ENCODE data around the gene POU6F2.

Gene POU6F2

GRCh38 chr7:39463252-39463651 is 485.5 kb downstream of the POU6F2 start:
- H3K27me3 Mint-ChIP-seq, result peaks cover 26% of the 10 kb centered on the region
- no peak overlapping the region for H3K4me3 Mint-ChIP-seq
- no peaks in the 10 kb centered on the region for H3K9me3 Mint-ChIP-seq
- no peak overlapping the region for H3K27ac Mint-ChIP-seq
- H3K4me1 Mint-ChIP-seq, result peaks cover 11% of the 10 kb centered on the region
- ATAC-seq (no peak), DNase-seq (no peak)

- H3K27me3 Mint-ChIP-seq, result peaks cover 20% of the 10 kb centered on the region
- H3K4me1 Mint-ChIP-seq, result peaks cover 11% of the 10 kb centered on the region
- no peaks in the 10 kb centered on the region for H3K9me3 Mint-ChIP-seq
- ATAC-seq (peak; percentile 20), DNase-seq (no peak)
- H3K4me3 Mint-ChIP-seq, result peak overlapping the region in 1 of 2 donors; percentile 23
- no peak overlapping the region for H3K27ac Mint-ChIP-seq
Measured at GRCh38 chr7:39464350-39465054, 486.8 kb downstream of the POU6F2 start.

GRCh38 chr7:39465055-39465929 is 487.6 kb downstream of the POU6F2 start:
- peaks cover 11% of the 10 kb centered on the region for H3K4me1 Mint-ChIP-seq
- ATAC-seq, result peak; percentile 91
- peak overlapping the region; percentile 16 to 23 for H3K4me3 Mint-ChIP-seq
- H3K27me3 Mint-ChIP-seq, result peaks cover 21% of the 10 kb centered on the region
- peak; percentile 18 to 37 for DNase-seq
- no peaks in the 10 kb centered on the region for H3K9me3 Mint-ChIP-seq
- no peak overlapping the region for H3K27ac Mint-ChIP-seq

GRCh38 chr7:39468261-39468660 is 490.6 kb downstream of the POU6F2 start:
- H3K27me3 Mint-ChIP-seq, result peaks cover 31% of the 10 kb centered on the region
- no peaks in the 10 kb centered on the region for H3K9me3 Mint-ChIP-seq
- no peak for ATAC-seq
- H3K4me3 Mint-ChIP-seq, result no peak overlapping the region
- H3K4me1 Mint-ChIP-seq, result peaks cover 11% of the 10 kb centered on the region
- no peak overlapping the region for H3K27ac Mint-ChIP-seq
- DNase-seq, result no peak

GRCh38 chr7:39468808-39469374 is 491.2 kb downstream of the POU6F2 start:
- ATAC-seq (no peak), DNase-seq (no peak)
- Mint-ChIP-seq H3K4me3 (no peak overlapping the region), H3K9me3 (no peaks in the 10 kb centered on the region), H3K27ac (no peak overlapping the region), H3K27me3 (peaks cover 31% of the 10 kb centered on the region), H3K4me1 (peaks cover 11% of the 10 kb centered on the region)

GRCh38 chr7:39480901-39481300 is 503.2 kb downstream of the POU6F2 start:
- ATAC-seq (no peak), DNase-seq (no peak)
- Mint-ChIP-seq H3K4me3 (no peak overlapping the region), H3K4me1 (no peaks in the 10 kb centered on the region), H3K27me3 (peaks cover 14% of the 10 kb centered on the region), H3K9me3 (no peaks in the 10 kb centered on the region), H3K27ac (no peak overlapping the region)

- Mint-ChIP-seq H3K9me3 (no peaks in the 10 kb centered on the region), H3K27ac (no peak overlapping the region), H3K27me3 (peaks cover 44% of the 10 kb centered on the region), H3K4me1 (no peaks in the 10 kb centered on the region), H3K4me3 (no peak overlapping the region)
- DNase-seq (no peak), ATAC-seq (peak; percentile 40)
Measured at GRCh38 chr7:39488467-39489393, 511.0 kb downstream of the POU6F2 start.

- H3K9me3 Mint-ChIP-seq, result no peaks in the 10 kb centered on the region
- DNase-seq (no peak), ATAC-seq (no peak)
- peaks cover 41% of the 10 kb centered on the region for H3K27me3 Mint-ChIP-seq
- no peak overlapping the region for H3K27ac Mint-ChIP-seq
- H3K4me3 Mint-ChIP-seq, result no peak overlapping the region
- no peaks in the 10 kb centered on the region for H3K4me1 Mint-ChIP-seq
Measured at GRCh38 chr7:39490296-39490695, 512.6 kb downstream of the POU6F2 start.

- ATAC-seq (no peak), DNase-seq (no peak)
- Mint-ChIP-seq H3K27ac (no peak overlapping the region), H3K9me3 (no peaks in the 10 kb centered on the region), H3K4me3 (no peak overlapping the region), H3K27me3 (peaks cover 15% of the 10 kb centered on the region), H3K4me1 (no peaks in the 10 kb centered on the region)
Measured at GRCh38 chr7:39493934-39494333, 516.2 kb downstream of the POU6F2 start.

GRCh38 chr7:39501358-39501757 is 523.6 kb downstream of the POU6F2 start:
- no peak for ATAC-seq
- no peaks in the 10 kb centered on the region for H3K9me3 Mint-ChIP-seq
- H3K4me3 Mint-ChIP-seq, result no peak overlapping the region
- peaks cover 17% of the 10 kb centered on the region for H3K27me3 Mint-ChIP-seq
- H3K27ac Mint-ChIP-seq, result no peak overlapping the region
- no peak for DNase-seq
- no peaks in the 10 kb centered on the region for H3K4me1 Mint-ChIP-seq

GRCh38 chr7:39504963-39505362 is 527.3 kb downstream of the POU6F2 start:
- DNase-seq (no peak), ATAC-seq (no peak)
- Mint-ChIP-seq H3K9me3 (no peaks in the 10 kb centered on the region), H3K27ac (no peak overlapping the region), H3K4me3 (no peak overlapping the region), H3K27me3 (peaks cover 17% of the 10 kb centered on the region), H3K4me1 (peaks cover 23% of the 10 kb centered on the region)

- Mint-ChIP-seq H3K4me3 (no peak overlapping the region), H3K27me3 (peaks cover 8% of the 10 kb centered on the region), H3K9me3 (no peaks in the 10 kb centered on the region), H3K27ac (no peak overlapping the region), H3K4me1 (peaks cover 40% of the 10 kb centered on the region)
- ATAC-seq, result peak; percentile 62
- no peak for DNase-seq
Measured at GRCh38 chr7:39507866-39508551, 530.3 kb downstream of the POU6F2 start.

GRCh38 chr7:39509436-39509835 is 531.7 kb downstream of the POU6F2 start:
- ATAC-seq (peak; percentile 37), DNase-seq (no peak)
- H3K27ac Mint-ChIP-seq, result peak overlapping the region in 1 of 2 donors; percentile 16
- H3K9me3 Mint-ChIP-seq, result no peaks in the 10 kb centered on the region
- peaks cover 40% of the 10 kb centered on the region for H3K4me1 Mint-ChIP-seq
- H3K4me3 Mint-ChIP-seq, result peak overlapping the region in 1 of 2 donors; percentile 22
- H3K27me3 Mint-ChIP-seq, result no peaks in the 10 kb centered on the region

- Mint-ChIP-seq H3K4me3 (no peak overlapping the region), H3K27me3 (no peaks in the 10 kb centered on the region)
Measured at GRCh38 chr7:39509912-39510311, 532.2 kb downstream of the POU6F2 start.

More at GRCh38 chr7:39509912-39510311, 532.2 kb downstream of the POU6F2 start:
- no peak overlapping the region for H3K27ac Mint-ChIP-seq
- DNase-seq (no peak), ATAC-seq (no peak)
- H3K4me1 Mint-ChIP-seq, result peaks cover 40% of the 10 kb centered on the region
- H3K9me3 Mint-ChIP-seq, result no peaks in the 10 kb centered on the region

Data from stimulated activated naive CD8-positive, alpha-beta T cell treated with anti-CD3 and anti-CD28 coated beads, Interleukin-15, amount 100 ng/mL, for 72 hours (primary cell).